NCI-H2107 (cell line): ENCODE results near the gene CSPG4.
"Not testable (repeated sequence)": the region's sequence is repeated elsewhere in the genome, so short reads cannot be mapped to it uniquely, and the experiment has no call there.

ENCODE experiments used
- DNase-seq: peaks from one replicate; lab custom pipeline; 2025; lab: John Stamatoyannopoulos, UW

The CSPG4 gene

DNA sequence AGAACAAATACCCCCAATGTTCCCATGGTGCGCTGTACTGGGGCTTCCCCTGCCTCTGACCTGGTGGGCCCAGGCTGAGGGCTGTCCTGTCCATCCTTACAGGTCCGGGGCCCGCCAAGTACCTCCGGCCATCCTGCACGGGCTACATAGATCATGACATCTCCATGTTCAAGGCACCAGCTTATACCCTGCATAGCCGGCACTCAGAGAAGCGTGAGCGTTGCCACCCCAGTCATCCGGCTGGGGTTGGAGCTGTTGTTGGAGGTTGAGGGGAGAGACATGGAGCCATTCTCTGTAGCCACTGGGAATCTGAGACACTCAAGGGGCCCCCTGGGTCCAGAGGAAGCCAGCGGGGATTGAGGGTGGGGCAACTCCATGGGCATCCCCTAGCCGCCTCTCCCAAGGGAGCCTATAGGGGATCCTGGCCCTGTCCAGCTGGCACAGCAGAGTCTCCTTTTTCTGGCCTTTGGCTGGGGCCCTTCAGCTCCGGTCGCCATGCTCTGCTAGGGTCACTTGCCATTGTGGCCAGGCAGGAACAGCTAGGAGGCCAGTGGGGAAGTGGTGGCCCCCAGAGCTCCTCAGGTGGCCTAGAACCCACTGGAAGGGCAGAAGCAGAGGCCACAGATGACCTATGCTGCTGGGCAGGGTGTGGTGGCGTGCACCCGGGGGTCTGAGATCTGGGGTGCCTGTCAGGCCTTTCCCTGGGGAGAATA, 12.5 kb upstream of the CSPG4 start:
- DNase-seq = no peak

- peak; percentile 18 for DNase-seq
These were observed 11.4 kb upstream of the CSPG4 start for GRCh38 chr15:75723847-75724660.

GRCh38 chr15:75723171-75723846, 10.7 kb upstream of the CSPG4 start:
- no peak for DNase-seq

DNA sequence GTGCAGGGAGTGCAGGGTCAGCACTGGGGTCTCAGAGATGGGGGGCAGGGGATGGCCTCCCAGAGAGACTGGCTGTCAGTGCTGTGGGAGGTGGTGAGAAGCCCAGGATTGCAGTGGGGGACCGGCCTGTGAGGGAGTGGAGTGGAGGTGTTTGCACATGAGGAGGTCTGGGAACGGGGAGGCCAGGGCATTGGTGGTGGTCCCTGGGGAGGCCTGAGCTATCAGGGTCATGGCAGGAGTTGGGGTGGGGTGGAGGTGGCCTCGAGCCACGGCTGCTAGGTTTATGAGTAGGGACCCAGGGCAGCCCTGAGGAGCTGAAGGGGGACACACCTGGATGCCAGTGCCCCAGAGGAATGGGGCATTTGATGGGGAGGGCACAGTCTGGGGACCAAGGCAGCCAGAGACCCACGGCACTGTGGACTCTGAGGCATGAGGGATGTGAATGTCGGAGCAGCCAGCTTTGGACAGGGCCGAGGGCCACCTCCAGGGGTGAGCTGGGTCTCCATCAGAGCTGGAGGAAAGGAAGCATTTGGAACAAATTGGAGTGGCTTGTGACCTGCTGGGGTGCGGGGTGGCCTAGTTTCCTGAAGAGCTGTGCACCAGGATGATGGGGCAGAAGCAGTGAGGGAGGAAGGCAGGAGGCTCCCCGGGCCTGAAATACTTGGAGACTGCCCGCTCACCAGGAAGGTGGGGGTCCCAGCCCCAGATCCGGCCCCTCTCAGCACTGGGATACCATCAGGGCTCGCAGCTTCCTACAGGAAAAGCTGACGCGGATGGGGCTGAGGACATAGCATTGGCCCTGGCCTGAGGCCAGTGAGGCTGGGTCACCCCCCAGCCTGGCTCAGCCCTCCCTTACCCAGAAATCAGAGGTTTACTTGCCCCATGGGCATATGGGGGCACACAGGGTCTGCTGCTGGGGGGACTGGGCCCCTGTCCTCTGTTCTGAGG, 9.5 kb upstream of the CSPG4 start:
- no peak for DNase-seq

- DNase-seq = no peak
These were observed 8.9 kb upstream of the CSPG4 start for GRCh38 chr15:75721480-75721922.

DNA sequence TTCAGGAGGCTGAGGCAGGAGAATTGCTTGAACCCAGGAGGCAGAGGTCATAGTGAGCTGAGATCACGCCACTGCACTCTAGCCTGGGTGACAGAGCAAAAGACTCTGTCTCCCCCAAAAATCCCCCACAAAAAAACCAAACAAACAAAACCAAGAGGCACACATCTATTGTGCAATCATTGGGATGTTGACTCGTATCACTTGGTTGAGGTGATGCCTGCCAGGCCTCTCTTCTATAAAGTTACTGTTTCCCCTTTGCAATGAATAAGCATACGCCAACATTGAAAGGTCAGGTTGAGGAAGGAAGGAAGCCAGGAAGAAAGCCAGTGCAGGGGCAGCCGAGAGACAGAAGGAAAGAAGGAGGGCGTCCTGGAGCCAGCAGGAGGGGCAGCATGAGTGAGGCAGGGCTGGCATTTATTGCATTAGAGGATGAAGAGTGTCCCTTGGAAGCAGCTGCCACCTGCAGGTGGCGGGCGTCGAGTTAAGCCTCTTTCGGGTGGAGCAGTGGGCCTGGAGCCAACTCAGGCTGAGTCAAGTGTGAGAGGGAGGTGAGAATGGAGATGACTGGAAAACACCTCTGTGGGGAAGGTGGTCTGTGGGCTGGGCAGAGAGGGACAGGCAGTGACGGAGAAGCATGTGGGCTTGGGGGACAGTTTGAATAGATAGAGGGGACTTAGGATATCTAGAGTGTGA, 8.3 kb upstream of the CSPG4 start:
- DNase-seq = peak; percentile 18

DNA sequence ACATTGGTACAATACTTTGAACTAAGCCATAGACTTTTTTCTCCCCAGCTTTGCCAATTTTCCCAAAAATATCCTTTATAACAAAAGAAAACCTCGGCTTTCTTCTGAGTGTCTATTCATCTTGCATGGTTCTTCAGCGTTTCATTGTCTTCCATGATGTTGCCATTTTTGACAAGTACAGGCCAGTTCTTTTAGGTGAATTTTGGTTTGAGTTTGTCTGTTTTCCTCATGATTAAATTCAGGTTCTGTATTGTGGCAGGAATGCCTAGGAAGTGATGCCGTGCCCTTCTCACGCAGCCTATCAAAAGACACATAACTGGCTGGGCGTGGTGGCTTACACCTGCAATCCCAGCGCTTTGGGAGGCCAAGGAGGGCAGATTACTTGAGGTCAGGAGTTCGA, 7.6 kb upstream of the CSPG4 start:
- no peak for DNase-seq

DNA sequence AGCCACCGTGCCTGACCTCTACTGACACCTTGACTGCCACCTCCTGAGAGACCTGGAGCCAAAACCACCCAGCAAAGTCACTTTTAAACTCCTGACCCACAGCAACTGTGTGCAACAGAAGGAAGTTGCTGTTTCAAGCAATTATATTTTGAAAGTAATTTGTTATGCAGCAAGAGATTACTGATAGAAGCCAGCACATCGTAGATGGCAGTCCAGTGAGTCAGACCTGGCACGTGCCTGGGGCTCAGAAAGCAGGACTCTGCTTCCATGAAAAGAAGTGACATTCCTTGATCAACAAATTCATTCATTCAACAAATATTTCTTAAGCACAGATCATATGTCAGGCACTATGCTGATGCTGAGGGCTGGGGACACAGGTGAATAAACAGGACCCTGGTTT, 5.7 kb upstream of the CSPG4 start:
- no peak for DNase-seq

DNA sequence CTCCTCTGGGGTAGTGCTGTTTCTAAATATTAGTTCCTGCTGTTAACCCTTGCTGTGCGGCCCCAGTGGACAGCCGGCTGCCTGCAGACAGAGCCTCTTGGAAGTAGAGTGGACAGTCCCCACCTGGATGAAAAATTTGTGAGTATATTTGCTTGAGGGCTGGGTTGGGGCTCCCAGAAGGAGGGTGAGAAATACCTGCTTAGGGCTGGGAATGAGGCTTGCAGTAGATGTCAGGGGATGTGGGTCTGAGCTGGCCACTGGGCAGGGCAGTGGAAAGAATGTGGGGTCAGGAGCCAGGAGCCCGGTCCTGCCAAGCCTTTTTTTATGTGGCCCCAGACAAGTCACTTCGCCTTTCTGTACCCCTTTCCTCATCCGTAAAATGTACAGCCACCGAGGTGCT, 4.4 kb upstream of the CSPG4 start:
- DNase-seq = not testable (repeated sequence)

- not testable (repeated sequence) for DNase-seq
These were observed 3.8 kb upstream of the CSPG4 start for GRCh38 chr15:75716249-75716950.

DNA sequence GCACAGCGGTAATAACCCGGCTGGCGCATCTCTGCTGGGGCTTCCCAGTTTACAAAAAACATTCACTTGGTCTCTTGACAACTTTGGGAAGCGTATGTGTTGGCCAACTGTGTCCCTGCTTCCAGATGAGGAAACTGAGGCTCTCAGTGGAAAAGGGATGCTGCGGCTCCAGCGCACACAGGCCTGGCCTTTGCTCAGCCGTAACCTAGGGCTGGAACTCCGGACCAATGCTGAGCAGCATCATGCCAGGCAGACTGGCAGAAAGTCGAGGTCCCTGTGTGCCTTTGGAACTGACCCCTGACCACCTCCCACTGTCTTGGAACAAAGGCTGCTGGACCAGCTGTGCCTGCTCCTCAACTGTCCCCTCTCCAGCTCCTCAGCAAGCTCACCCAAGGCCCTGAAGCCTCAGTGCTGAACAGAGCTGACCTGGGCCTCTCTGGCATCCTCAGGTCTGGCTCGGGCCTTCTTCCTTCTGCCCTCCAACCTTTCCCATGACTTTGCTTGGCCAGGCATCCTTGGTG, 2.7 kb upstream of the CSPG4 start:
- not testable (repeated sequence) for DNase-seq

GRCh38 chr15:75714195-75714594, 1.5 kb upstream of the CSPG4 start:
- DNase-seq = no peak

DNA sequence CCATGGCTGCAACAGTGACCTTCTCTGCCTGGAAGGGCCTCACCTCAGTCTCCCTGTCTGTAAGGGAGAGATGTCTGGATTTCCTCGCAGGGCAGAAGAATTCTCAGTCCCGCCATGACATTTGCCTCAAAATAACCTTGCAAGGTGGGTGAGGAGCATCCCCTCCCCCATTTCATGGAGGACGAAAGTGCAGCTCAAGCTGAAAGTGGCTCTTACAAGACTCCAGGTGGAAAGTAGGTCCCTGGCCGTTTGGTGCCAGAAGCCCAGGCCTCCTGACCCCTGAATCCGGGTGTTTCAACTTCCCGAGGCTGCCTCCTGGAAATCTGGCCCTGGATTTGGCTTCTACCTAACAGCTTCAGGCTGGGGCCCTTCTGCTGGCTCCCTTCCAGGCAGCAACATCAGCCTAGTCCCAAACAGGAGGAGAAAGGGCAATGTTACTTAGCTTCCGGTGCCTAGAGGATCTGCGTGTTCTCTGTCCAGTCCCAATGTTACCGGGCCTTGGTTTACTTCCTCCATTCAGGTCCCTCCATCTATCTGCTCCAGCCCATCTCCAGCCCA, 769 bp upstream of the CSPG4 start:
- no peak for DNase-seq

DNA sequence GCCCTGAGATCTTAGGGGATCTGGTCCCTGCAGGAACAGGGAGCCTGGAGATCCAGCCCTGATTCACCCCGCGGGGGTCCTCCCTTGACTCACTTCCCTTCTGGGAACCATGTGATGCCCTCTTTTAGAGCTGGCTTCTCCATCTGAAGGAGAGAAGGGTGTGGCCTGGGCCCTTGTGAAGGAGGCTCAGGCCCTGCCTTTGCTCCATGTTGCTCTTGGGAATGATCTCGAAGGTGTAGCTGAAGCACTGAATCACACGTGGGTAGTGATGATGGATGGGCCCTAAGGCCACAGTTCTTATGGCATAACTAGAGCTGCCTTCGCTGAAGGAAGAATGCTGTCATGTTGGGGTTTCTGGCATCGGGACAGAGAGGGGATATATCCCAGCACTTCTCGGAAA, 1.2 kb downstream of the CSPG4 start:
- DNase-seq = not testable (repeated sequence)

GRCh38 chr15:75710874-75711273, 1.8 kb downstream of the CSPG4 start:
- DNase-seq = not testable (repeated sequence)

DNA sequence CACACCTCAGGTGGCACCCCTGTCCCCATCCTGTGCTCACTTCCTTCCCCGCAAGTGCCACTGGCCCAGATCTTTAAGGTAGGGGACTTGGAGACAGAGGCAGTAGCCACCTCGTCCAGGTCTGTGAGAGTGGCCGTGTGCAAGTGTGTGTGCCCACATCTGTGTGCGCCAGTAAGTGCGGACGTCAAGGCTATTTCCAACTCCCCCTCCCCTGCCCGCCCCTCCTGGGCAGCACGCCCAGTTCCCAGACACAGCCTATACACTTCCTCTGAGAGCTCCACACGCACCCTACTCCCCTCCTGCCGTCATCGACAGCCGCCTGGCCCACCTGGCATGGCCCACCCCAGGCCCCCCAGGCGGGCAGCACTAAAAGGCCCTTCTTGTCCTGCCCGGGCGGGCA, 3.2 kb downstream of the CSPG4 start:
- DNase-seq = not testable (repeated sequence)

GRCh38 chr15:75706682-75706954, 6.0 kb downstream of the CSPG4 start:
- no peak for DNase-seq

DNA sequence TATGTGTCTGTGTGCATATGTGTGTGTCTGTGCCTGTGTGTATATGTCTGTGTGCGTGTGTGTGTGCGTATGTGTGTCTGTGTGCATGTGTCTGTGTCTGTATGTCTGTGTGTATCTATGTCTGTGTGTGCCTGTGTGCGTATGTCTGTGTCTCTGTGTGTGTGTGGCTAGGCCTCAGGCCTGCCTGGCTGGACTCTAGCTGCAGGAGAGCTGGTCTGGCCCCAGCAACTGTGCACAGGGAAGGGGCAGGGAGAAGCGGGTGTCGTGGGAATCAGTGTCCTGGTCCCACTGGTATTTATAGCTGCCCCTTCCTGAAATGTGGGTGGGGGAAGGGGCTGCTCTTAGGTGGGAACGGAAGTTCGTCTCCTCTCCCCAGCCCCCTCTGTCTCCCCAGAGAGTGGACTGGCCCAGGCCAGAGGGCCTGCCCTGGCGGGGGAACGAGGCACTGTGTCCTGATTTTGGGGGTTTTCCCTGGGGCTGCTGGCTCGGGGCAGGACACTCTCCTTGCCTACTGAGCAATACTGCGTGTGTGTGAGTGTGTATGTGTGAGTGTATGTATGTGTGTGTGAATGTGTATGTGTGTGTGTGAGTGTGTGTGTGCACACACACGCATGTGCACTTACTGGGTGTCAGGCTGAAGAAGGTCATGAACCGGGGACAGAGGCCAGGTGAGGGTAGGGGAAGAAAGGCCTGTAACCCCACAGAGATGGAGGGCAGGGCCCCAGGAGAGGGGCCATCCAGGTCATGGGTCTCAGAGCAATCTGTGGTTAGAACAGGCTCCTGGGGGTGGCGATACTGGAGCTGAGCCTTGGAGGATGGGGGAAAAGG, 6.6 kb downstream of the CSPG4 start:
- no peak for DNase-seq

GRCh38 chr15:75705375-75705774, 7.3 kb downstream of the CSPG4 start:
- not testable (repeated sequence) for DNase-seq
